Activated naive CD4-positive, alpha-beta T cell treated with Interleukin-2 at 50 U/mL for 16 hours (primary cell): ENCODE data around the gene PDGFD.

Experiments used
- DNase-seq: peaks from one replicate; pipeline ENCODE4 v3.0.0-alpha.2; 2020

The PDGFD gene

DNA sequence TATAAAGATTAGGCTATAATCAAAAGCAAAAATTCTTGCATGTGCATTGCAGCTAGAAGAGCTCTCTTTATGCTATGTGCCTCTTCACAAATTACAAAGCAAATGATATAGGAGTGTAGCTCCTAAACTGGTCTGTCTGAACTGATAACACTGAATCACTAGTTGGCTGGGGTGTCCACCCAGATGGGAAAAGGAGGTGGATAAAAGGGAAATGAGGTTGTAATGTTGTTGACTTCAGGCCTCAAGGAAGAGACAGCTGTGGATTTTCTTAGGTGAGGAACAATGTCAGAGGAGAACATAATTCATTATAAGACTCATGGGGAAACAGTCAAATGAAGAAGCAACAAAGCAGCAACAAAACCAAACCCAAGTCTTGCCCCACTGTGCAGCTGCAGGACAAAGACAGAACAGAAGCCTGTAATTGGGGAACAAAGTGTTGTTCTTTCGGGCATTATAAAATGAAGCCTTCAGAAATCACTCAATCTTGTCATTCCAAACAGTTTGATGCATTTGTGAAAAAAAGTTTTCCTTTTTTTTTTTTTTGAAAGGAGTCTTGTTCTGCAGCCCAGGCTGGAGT, 257.6 kb downstream of the PDGFD start:
- no peak for DNase-seq

DNA sequence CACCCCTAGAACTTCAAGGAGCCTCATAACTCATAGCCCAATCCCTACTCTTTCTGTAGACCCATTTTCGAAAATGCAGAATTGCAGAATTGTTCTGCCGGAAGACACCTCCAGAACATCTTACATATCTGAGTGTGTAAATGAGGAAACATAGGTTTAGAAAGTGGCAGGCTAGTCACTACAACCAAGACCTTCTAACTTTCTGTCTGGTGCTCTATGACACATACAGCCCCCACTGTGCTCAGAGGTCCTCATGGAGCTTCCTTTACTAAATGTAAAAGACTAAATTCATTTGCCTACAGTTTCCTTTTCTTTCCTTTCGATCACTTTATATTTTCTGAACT, 259.7 kb downstream of the PDGFD start:
- DNase-seq = no peak

DNA sequence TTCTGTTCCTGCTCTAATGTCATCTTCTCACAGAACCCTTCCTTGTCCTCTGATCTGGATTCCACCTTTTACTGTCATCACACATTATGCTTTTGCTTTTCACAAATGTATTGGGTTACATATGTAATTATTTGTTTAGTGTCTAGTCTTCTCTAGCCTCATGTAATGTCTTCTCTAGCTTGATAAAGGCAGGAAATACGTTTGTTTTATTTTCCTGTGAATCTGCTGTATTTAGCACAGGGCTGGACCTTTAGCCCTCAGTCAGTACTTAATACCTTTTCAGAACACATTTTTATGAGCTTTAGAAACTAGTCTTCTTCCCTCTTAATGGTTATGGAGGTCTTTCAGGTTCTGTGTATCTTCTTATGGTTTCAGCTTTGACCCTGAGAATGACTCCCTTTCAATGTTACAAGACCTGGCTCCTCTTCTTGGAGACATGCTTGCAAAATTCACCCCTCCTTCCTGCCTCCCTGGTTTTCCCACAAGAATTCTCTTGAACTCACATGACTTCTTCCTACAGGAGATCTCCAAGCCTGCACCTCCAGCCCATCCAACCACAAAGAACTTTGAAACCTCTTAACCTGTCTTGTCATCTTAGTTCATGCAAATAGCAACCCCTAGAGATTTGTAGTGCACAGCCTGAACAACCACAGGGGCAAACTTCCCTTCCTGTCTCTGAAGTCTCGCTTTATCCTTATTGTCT, 260.2 kb downstream of the PDGFD start:
- DNase-seq = no peak

DNA sequence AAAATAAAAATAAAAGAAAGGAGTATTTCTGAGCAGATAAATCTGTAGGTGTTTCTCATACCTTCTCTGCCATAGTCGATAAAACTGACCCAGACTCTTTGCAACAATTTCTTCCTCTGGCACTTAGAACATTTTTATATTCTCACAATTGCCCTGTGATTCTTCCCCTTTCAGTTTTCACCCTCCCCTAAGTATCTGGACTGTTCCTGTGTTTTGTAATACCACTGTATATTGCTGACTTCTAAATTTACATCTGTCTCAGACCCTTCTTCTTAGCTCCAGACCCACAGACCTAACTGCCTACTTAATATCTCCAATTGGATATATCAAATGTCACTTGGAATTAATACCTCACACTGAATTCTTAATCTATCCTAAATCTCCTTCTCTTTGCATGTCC, 261.0 kb downstream of the PDGFD start:
- DNase-seq = no peak

DNA sequence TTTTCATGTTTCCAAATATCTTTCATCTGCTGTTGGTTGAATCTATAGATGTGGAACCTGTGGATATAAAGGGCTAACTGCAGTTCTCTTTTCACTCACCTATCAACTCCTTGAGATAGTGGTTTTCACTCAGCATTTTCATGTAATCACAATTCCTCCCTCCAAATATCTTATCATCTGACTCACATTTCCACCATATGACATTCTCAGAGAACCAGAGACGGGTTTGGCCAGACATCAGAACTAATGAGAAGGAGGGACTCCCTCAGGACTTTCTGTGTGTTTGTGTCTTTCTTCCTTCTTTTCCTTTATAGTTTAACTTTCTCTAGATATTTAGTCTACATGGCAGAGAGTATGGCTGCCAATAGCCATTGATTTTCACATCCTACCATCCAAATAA, 262.3 kb downstream of the PDGFD start:
- DNase-seq = no peak

DNA sequence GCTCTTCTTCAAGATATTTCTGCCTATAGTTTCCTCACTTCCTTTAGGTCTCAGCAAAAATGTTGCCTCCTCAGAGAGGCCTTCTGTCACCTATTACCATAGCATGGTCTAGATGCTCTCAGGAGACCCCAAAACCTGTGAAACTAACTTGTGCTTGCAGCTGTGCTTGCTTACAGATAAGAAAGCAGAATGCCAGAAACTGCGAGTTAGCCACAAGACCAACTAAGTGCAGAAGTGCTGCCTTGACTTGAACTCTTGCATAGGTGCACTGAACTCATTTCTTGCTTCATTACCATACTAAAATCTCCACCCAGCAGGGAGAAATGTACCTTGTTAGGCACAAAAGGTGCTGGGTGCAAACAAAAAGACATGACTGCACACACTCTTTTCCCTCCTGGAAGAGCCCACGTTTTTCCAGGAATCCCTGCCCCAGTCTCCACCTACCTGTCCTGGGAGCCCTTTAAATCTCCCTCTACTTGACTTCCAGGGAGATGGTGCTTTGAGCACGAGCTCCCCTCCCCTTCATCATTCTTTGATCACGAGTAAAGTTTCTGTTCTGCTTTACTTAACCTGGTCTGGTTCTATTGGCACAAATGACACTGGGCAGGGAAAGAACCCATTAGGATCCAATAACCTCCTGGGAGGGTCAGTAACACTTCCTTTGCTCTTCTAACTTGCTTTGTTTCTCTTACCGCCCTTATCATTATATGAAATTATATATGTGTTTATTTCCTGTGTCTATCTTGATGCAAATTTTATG, 265.2 kb downstream of the PDGFD start:
- DNase-seq = no peak

DNA sequence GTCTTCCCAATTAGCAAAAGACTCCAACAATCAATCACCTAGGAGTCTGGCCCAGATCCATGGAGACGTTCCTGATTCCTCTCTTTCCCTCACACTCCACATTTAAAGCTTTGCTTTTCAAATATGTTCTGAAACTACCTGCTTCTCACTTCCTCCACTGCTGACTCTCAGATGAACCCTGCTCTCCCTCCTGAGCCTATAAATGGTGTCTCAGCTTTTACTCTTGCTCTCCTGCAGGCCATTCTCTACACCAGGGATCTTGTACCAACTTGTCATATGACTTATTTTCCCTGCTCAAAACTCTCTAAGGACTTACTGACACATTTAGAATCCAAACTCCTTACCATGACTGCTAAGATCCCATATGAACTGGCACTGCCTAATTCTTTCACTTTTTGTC, 265.9 kb downstream of the PDGFD start:
- DNase-seq = no peak

DNA sequence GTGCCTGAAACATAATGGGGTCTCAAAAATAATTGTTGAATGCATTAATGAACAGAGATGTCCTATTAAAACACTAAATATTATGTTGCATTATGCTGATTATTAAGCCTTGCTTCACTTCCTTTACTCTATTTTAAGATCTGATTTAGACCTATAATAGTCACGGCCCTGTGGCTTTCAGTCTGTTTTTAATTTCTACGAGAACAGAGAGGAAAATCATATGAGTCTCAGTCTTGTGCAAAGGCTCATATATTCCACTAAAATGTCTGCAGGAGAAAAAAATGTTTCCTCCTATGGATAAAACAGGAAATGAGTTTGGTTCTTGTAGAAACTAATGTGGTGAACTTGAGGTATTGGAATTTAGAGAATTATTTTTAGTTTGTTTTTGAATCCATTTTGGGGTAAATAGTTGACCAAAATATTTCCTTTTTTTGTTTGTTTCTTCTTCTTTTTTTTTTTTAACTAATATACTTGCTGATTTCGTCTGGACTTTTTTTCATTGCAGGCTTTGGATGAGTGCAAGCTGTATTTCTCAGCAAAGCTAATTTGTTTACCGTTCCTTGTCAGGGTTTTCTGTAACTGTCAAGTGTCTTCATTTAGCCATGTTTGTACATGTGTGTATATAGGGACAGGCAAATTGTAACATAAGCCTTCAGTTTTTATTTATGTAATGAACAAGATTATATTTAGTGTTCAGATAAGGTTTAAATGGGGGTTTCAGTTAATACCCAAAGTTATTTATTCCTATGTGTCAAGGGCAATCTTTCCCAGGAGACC, 266.6 kb downstream of the PDGFD start:
- DNase-seq = no peak

DNA sequence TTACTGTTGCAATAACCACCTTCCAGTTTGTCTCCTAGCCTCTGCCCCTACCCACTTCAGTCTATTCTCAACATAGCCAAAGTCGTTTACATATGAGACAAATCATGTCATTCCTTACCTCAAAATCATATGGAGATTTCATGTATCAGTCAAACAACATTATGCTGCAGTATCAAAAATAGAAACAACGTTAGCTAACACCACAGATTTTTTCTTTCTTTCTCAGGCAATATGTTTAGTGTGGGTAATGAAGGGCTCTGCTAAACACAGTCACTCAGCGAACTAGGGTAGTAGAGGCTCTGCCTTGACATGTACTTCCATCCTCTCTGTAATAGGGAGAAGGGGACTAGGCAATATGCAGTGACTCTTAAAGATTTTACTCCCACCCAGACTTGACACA, 268.8 kb downstream of the PDGFD start:
- no peak for DNase-seq

DNA sequence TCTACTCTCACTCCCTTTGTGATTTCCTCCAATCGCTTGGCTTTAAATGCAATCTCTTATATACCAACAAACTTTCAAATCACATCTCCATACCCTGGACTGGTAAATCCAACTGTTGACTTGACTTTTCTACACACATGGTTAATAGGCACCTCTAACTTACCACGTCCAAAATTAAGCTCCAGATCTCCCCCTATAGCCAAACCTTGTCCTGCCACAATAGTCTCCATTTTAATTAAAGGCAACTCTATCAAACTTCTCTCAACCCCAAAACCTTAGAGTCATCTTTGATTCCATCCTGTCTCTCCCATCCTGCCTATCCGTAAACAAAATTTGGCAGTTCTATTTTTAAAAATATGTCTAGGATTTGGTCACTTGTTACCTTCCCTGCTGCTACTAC, 269.3 kb downstream of the PDGFD start:
- DNase-seq = no peak

DNA sequence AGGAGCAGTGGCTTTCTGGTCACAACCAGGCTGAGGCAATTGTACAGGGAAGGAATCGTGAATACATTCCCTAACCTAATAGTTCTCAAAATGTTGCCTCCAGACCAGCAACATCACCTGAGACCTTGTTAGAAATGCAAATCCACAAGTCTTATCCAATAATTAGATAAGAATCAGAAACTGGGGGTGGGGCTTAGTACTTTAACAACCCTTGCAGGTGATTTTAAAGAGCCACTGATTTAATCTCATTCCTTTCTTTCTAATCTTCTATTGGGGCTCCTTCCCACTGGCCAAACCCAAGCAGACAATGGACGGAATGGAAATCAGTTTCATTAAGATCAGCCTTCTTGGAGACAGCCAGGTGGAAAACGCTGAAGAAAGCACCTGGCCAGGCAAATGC, 269.9 kb downstream of the PDGFD start:
- no peak for DNase-seq

DNA sequence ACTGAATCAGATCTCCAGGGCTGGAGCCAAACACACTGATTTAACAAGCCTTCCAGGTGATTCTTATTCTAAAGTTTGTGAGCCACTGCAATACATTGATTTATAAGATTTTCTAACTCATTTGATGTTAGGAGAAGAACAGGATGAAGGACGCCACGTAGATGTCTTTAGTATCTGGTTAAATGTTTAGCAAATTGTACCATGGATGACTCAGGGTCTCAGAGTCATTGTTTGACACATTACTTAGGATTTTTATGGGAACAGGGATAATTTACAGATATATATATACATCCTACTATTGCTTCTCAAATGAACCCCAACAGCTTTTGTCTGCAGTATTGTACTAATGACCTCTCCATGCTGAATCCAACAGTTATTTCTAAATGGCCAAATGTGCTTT, 270.6 kb downstream of the PDGFD start:
- no peak for DNase-seq

DNA sequence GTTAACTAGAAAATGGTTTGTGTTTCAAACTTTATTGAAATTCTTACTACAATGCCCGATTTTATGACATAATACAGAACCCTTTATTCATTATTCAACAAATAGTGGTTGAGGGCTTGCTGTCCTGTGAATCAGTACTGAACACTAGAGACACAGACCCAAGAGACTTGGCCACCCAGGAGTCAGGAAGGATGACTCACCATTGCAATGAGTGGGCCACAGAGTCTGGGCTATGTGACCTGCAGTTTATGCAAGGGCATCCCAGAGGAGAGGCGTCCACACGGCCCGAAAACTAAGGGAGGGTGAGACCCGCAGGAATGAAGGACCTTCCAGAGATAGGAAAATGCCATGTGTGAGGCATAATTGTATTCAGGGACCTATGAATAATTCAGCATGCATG, 271.3 kb downstream of the PDGFD start:
- DNase-seq = no peak

DNA sequence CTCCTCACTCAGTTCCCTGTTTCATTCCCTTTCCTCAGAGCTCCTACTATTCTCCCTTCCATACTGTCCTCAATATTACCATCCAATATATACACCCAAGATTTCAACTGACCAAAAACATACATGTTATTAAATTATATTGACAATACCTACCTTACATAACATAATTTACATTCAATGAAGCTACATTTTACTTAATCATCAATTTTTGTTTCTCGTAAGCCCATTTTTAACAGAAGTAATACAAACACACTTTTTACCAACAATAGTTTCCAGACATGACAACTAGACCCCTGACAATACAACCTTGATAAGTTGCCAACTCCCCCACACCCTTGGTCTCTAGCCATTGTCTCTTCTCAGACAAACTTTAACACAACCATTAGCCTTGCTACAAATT, 273.3 kb downstream of the PDGFD start:
- no peak for DNase-seq

DNA sequence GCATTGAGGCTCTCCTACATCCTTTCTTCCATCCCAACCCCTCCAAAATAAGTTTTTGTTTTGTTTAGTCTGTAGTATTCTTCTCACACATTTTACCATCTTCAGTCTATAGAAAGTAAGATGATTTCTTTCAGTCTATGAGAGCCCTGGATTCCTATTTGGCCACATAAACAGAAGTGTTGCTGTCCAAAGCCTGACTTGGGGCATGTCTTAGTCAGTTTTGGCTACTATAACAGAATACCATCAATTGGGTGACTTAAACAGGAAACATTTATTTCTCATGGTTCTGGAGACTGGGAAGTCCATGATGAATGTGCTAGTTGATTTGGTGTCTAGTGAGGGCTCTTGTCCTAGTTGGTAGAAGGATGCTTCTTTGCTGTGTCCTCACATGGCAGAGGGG, 274.3 kb downstream of the PDGFD start:
- DNase-seq = no peak

DNA sequence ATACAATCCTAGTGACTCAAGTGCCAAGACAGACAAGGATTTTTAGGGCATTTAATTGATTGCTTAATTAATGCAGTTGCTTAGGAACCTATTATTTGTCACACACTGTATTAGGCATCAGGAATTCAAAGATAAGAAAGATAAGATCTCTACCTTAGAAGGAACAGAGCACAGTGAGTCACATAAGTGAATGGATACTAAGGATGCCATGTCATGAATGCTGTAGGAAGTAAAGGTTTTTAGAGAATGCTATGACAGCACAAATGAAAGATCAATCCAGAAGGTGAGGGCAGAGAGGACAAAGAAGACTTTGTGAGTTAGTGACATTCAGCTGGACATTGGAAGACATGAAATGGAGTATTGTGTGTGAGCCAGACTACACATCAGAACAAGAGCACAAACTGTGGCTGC, 275.4 kb downstream of the PDGFD start:
- DNase-seq = no peak

DNA sequence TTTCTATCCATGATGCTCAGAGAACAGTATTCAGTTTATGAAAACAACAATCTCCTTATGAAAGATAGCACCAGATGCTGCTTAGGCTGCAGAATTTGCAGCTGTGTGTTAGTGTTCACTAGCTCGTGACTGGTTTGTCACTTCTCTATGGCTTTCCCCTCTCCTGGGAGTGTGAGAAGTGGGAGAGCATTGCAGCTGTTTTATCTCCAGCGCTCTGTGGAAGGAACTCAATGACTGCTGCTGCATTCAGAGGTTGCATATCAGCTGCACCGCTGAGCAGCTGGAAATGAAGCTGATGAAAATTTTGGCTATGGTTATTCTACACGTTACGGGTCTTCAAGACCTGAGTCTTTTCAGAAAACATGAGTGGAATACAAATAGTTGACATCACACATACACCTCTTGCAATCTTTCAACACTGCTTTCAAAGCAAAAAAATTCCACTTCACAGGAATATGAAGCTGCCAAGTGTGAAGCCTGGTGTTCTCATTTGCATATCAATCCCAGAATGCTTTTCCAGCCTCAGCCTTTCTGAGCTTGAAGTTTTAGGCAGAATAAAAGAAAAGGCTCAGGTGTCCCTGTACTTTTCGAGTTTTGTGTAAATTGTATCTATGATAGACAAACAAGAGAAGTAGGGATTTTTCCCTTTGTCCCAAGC, 276.8 kb downstream of the PDGFD start:
- no peak for DNase-seq

DNA sequence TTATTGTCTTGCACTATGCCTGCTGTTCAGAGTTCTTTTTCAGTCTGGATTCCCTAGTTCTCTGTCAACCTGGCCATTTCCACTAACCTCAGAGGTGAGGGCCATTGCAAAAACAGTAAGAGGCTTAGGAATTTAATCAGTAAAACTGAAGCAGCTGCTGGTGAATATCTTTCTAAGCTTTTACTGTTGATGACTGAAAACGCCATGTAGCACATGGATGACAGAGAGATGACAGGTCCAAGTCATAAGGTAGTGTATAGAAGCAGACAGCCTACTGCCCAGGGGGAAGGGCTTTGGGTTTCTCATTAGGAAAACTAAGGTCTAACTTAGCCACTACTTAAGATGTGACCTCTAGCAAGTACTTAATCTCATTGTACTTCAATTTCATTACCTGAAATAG, 280.1 kb downstream of the PDGFD start:
- DNase-seq = no peak

DNA sequence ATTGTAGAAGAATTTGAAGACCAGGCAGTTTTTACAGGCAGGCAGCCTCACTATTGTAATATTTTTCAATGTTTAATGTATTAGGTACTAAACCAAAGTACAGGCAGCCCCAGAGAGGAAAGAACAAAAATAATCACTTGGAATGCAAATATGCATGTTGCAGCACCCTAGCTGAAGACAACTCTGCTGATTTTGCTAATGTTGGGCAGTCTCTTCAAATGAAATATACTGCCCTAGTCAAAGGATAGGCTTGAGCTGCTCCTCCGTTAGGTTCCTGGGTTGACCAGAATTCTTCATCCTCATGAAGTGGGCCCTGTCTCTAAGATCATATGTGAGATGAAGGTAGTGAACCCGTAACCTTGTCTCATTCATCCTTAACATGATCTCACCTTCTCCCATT, 280.7 kb downstream of the PDGFD start:
- DNase-seq = no peak

DNA sequence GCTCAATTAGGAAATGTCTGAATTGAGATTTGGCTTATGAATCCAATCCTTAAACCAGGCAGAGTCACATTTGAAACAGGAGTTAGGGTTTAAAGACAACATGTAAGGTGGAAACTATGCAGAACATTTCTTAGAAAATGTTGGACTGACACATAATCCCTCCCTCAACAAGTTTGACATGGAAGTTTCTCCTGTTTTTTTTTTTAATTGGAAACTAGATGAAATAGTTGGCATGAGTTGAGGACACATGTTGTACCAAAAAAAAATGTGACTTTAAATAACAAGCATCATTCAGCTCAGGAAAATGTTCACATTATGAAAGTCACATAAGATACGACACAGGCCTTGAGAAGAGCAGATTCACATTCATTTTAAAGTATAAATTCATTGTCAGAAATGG, 282.4 kb downstream of the PDGFD start:
- no peak for DNase-seq

DNA sequence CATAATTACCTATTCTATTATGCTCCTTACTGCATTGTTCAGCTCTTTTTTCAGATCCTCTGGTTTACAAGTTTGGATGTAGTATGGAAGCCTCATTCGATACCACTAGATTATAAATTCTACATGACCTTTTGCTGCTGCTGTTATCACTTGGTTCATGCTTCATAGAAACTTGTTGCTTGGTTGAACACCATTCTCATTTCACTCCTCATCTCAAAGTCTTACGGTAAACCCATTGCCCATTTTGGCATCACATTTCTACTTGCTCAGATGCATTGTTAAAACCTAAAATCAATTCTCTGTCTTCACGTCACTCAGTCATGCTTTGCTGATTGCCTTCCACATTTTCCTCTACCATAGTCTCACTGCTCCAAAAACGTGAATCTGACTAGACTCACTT, 283.0 kb downstream of the PDGFD start:
- DNase-seq = no peak

DNA sequence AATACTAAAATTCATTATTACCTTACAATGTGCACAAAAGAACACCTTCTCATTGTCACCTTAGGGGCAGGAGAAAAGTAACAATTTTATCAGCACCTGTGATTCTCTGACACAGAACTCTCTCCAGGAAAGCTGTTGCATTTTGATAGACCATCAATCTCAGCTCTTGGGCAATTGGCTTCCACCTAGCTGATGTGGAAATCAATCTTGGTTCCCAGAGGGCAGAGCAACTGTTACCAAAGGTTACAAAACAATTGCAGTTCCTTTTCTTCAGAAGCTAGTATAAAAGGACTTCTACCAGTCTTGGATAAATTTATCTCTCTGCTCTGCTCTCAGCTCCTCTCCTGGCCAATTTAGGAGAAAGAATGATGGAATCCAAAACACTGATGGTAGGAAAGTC, 285.3 kb downstream of the PDGFD start:
- DNase-seq = no peak

DNA sequence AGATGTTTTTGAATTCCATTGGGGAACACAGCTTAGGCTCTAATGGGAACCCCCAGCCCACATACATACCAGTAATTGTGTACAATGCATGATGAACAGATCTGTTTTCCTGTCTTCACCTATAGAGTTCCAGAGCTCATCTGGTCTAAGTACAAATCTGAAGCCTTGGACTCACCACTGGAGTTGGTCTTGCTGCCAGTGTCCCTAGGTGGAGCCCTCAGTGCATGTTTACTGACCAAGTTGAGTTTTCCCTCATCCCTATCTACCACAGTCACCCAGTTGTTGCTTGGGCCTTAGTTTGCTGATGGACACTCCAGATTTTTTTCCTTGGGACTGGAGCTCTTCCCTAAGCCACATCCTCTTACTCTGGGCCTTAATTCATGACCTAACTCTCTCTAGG, 286.7 kb downstream of the PDGFD start:
- no peak for DNase-seq
